OCI-LY7 (cell line): ENCODE measurements around the gene FAM187B. TPM values are rescaled to one million over a fixed set of nuclear protein-coding genes. Genes with fewer than 3 reads are reported as not detected.
A peak's percentile ranks its signal among the peaks of the same experiment; 100 is the strongest.

Experiments used
- BruUV-seq: library from RNA; stranded (reverse); fragments of 400-500 nt; replicated peaks from 2 replicates; lab custom pipeline; 2021; lab: Mats Ljungman, UMichigan
- CTCF ChIA-PET: fragments of 300-600 bp; sonication (Branson Sonifier 250); formaldehyde crosslinking; loops from one replicate; lab custom pipeline; 2022; ENCODE audit warnings: antibody characterized with exemption; ENCODE audit not compliant: unreplicated experiment; lab: Charles Lee
- POLR2A ChIA-PET: fragments of 300-600 bp; sonication (Branson Sonifier 250); formaldehyde crosslinking; loops from one replicate; lab custom pipeline; 2022; ENCODE audit warnings: antibody characterized with exemption; lab: Charles Lee
- DNase-seq: peaks from one replicate; pipeline ENCODE4 v3.0.0-alpha.2; 2015; ENCODE audit warnings: low spot score
- H2AFZ ChIP-seq: fragments of 200-600 bp; sonication (generic), shearing (Covaris generic); 2 replicates; pipeline ENCODE4 v1.6.1; 2014; ENCODE audit warnings: mild to moderate bottlenecking, antibody characterized with exemption, low read length, moderate library complexity
- H3K27ac ChIP-seq: fragments of 200-600 bp; sonication (generic); 2 replicates; pipeline ENCODE4 v1.5.1; 2014; ENCODE audit warnings: mixed run types, low read depth, mild to moderate bottlenecking, moderate library complexity, low read length, inconsistent platforms; ENCODE audit not compliant: poor library complexity, severe bottlenecking
- H3K36me3 ChIP-seq: fragments of 200-600 bp; sonication (generic); 2 replicates; pipeline ENCODE4 v1.6.1; 2014; ENCODE audit warnings: mild to moderate bottlenecking, antibody characterized with exemption, low read length, moderate library complexity, mixed read lengths; ENCODE audit not compliant: insufficient read depth
- H3K4me1 ChIP-seq: fragments of 200-600 bp; sonication (generic); 2 replicates; pipeline ENCODE4 v1.5.1; 2014; ENCODE audit warnings: mild to moderate bottlenecking, low read length; ENCODE audit not compliant: insufficient read depth, poor library complexity, severe bottlenecking
- H3K4me2 ChIP-seq: fragments of 200-600 bp; sonication (generic); 2 replicates; pipeline ENCODE4 v1.6.1; 2014; ENCODE audit warnings: mild to moderate bottlenecking, low read length
- H3K4me3 ChIP-seq: fragments of 200-600 bp; sonication (generic); 2 replicates; pipeline ENCODE4 v1.5.1; 2014; ENCODE audit warnings: mild to moderate bottlenecking, low read depth, low read length; ENCODE audit not compliant: poor library complexity, severe bottlenecking
- H3K79me2 ChIP-seq: fragments of 200-600 bp; sonication (generic); 2 replicates; pipeline ENCODE4 v1.6.1; 2016; ENCODE audit warnings: low read depth, mild to moderate bottlenecking, low read length, moderate library complexity, mixed read lengths; ENCODE audit not compliant: insufficient read depth
- H3K9me2 ChIP-seq: fragments of 200-600 bp; sonication (generic); 2 replicates; pipeline ENCODE4 v1.6.1; 2016; ENCODE audit warnings: mild to moderate bottlenecking, low read length, mixed read lengths; ENCODE audit not compliant: insufficient read depth
- H3K9me3 ChIP-seq: fragments of 200-600 bp; sonication (generic); 2 replicates; pipeline ENCODE4 v1.6.1; 2014; ENCODE audit warnings: mild to moderate bottlenecking, mixed run types, low read length, mixed read lengths
- H4K20me1 ChIP-seq: fragments of 200-600 bp; sonication (generic); 2 replicates; pipeline ENCODE4 v1.6.1; 2014; ENCODE audit warnings: mild to moderate bottlenecking, antibody characterized with exemption, low read length, moderate library complexity, mixed read lengths; ENCODE audit not compliant: insufficient read depth
- EZH2phosphoT487 ChIP-seq: fragments of 200-600 bp; sonication (generic); IDR thresholded peaks from 2 replicates; pipeline ENCODE4 v1.6.1; 2018; ENCODE audit warnings: low read depth, borderline replicate concordance, mild to moderate bottlenecking, mixed run types, antibody characterized with exemption, low read length, moderate library complexity, mixed read lengths
- intact Hi-C: fragments of 100-400 bp; cut with micrococcal nuclease; formaldehyde crosslinking; loops from one replicate; pipeline ENCODE4 v1.10.0; 2022; ENCODE audit not compliant: unreplicated experiment
- total RNA-seq, 2 experiments: library from RNA; depleted of rRNA in 1 of 2; stranded (reverse); fragments of >200 nt in 1 of 2; shearing (Covaris generic) in 1 of 2; gene quantifications; 2 replicates each; pipeline ENCODE4 v1.2.3, GENCODE V29; 2014 to 2022
- TF ChIP-seq, protein P1 (sequence below): fragments of 200-600 bp; sonication (generic); conservative IDR thresholded peaks from 2 replicates; pipeline ENCODE4 v1.5.1; 2014; ENCODE audit warnings: mild to moderate bottlenecking, antibody characterized with exemption, low read length, moderate library complexity, mixed read lengths

Gene FAM187B
- total RNA-seq, 2 experiments from 2014 or later, result not detected

DNA sequence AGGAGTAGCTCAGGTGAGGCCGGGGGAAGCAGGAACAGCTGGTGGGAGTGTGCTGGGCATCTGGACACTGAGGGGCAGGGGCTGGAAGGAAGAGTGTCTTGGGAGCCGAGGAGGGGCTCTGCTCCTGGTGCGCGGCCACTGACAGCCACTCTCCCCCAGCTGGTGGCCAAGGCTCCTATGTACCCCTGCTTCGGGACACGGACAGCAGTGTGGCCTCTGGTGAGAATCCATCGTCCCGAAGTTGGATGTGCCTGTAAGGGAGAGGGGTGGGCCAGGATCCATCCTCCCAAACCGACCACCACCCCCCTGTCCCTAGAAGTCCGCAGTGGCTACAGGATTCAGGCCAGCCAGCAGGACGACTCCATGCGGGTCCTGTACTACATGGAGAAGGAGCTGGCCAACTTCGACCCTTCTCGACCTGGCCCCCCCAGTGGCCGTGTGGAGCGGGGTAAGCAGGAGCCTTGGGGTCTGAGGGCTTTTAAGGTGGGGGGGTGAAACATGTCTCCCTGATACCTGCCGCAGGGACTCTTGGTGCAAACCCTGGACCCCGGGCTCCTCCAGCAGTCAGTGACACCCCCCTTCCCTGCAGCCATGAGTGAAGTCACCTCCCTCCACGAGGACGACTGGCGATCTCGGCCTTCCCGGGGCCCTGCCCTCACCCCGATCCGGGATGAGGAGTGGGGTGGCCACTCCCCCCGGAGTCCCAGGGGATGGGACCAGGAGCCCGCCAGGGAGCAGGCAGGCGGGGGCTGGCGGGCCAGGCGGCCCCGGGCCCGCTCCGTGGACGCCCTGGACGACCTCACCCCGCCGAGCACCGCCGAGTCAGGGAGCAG, 38.2 kb upstream of the FAM187B start:
- H3K79me2 ChIP-seq, result peaks cover 9% of the 10 kb centered on the region; the same call in 1 of the 2 replicates
- ChIA-PET CTCF (interaction anchor here (0.6 kb wide), 2 partner anchors 125 to 482 kb away, joined by 6 to 8 read pairs; partner anchors contain the start of gene LIN37), POLR2A (interaction anchor here (0.6 to 0.7 kb wide), 3 partner anchors 74 to 442 kb away, joined by 3 read pairs; no protein-coding TSS in a partner anchor)
- peak overlapping the region; percentile 81 for H3K27ac ChIP-seq
- H3K4me3 ChIP-seq, result peak overlapping the region; percentile 98
- no peak overlapping the region for H2AFZ ChIP-seq
- BruUV-seq, result no TSS peak
- TF ChIP-seq EZH2phosphoT487, result no peak
- TF ChIP-seq, protein P1, sequence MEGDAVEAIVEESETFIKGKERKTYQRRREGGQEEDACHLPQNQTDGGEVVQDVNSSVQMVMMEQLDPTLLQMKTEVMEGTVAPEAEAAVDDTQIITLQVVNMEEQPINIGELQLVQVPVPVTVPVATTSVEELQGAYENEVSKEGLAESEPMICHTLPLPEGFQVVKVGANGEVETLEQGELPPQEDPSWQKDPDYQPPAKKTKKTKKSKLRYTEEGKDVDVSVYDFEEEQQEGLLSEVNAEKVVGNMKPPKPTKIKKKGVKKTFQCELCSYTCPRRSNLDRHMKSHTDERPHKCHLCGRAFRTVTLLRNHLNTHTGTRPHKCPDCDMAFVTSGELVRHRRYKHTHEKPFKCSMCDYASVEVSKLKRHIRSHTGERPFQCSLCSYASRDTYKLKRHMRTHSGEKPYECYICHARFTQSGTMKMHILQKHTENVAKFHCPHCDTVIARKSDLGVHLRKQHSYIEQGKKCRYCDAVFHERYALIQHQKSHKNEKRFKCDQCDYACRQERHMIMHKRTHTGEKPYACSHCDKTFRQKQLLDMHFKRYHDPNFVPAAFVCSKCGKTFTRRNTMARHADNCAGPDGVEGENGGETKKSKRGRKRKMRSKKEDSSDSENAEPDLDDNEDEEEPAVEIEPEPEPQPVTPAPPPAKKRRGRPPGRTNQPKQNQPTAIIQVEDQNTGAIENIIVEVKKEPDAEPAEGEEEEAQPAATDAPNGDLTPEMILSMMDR, result no peak
- H3K9me2 ChIP-seq, result no peaks in the 10 kb centered on the region
- H3K4me2 ChIP-seq, result peak overlapping the region; percentile 91
- no peaks in the 10 kb centered on the region for H4K20me1 ChIP-seq
- no peaks in the 10 kb centered on the region for H3K9me3 ChIP-seq
- no peak for DNase-seq
- intact Hi-C loops, result loop anchor here (2.0 to 5.0 kb wide), 2 partner anchors 18 to 124 kb away; partner anchors contain the start of genes FXYD7 and LSR
- H3K36me3 ChIP-seq, result peaks cover 69% of the 10 kb centered on the region
- H3K4me1 ChIP-seq, result peaks cover 42% of the 10 kb centered on the region

DNA sequence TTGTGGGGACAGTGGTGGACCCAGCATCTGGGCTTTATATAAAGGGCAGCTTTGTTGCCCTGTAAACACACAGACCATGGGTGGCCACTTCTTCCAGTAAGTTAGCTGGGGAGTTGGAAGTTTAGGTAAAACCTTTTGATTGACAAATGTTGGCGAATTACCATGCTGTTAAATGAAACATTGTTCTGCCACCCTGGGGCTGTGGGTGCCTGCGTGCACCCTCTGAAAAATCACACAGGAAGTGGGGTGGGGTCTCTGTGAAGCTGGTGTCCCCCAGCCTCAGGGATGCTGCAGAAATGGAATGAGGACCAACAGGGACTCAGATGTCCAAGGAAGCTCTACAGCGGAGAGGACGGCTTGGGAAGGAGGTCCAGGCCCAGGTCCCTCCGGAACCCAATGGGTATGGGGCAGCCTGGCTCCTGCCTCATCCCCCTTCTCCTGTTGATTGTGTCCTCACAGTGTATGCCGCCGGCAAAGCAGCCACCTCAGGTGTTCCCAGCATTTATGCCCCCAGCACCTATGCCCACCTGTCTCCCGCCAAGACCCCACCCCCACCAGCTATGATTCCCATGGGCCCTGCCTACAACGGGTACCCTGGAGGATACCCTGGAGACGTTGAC, 37.5 kb upstream of the FAM187B start:
- H3K9me3 ChIP-seq, result no peaks in the 10 kb centered on the region
- ChIA-PET POLR2A (interaction anchor here (0.6 to 0.7 kb wide), 3 partner anchors 75 to 442 kb away, joined by 3 read pairs; no protein-coding TSS in a partner anchor), CTCF (interaction anchor here (0.6 kb wide), 2 partner anchors 124 to 482 kb away, joined by 6 to 8 read pairs; partner anchors contain the start of gene LIN37)
- H4K20me1 ChIP-seq, result no peaks in the 10 kb centered on the region
- H3K4me1 ChIP-seq, result peaks cover 42% of the 10 kb centered on the region
- peaks cover 68% of the 10 kb centered on the region for H3K36me3 ChIP-seq
- peaks cover 9% of the 10 kb centered on the region; the same call in 1 of the 2 replicates for H3K79me2 ChIP-seq
- H2AFZ ChIP-seq, result no peak overlapping the region
- TF ChIP-seq, protein P1, result no peak
- TF ChIP-seq EZH2phosphoT487, result no peak
- peak overlapping the region; percentile 91 for H3K4me2 ChIP-seq
- BruUV-seq, result no TSS peak
- intact Hi-C loops, result loop anchor here (2.0 to 5.0 kb wide), 2 partner anchors 17 to 124 kb away; partner anchors contain the start of genes FXYD7 and LSR
- DNase-seq, result no peak
- no peak overlapping the region for H3K4me3 ChIP-seq
- H3K27ac ChIP-seq, result peak overlapping the region; percentile 39
- H3K9me2 ChIP-seq, result no peaks in the 10 kb centered on the region
